Stimulated activated CD4-positive, alpha-beta T cell treated with anti-CD3 and anti-CD28 coated beads, Interleukin-12 subunit alpha, Interleukin-12 subunit beta, amount 100 ng/mL, for 24 hours (primary cell): Measurements from ENCODE around the gene VWA2.

Source experiments
- DNase-seq, 2 experiments: peaks; one replicate each; pipeline ENCODE4 v3.0.0-alpha.2; 2020; ENCODE audit warnings: low read depth in 2 of 2

VWA2 gene

DNA sequence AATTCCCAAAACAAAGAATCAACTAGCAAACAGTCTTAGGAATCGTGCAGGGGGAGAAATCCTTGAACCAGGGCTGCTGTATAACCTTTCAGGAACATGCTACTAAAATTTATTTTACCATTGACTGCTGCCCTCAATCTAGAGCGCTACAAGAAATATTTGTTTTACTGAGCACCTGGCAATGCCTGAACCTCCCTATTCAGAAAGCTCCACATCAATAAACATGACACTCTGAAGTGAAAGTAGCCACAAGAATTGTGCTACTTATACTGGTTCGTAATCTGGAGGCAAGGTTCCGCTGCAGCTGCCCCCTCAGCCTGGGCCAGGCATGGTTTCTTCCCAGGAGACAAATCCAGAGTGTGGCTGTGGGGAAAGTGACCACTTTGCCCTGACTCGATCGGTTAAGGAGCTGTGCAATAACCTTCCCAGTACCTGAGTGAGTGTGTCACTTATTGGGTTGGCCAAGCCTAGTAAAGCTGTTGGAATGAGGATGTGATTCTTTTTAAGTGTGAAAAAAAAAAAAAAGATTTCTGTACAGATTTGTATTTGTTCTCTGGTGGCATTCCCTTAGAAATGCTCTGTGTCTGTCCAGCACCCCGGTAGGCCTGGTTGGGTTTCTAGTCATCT lies 7.7 kb downstream of the VWA2 start:
- no peak for DNase-seq

DNA sequence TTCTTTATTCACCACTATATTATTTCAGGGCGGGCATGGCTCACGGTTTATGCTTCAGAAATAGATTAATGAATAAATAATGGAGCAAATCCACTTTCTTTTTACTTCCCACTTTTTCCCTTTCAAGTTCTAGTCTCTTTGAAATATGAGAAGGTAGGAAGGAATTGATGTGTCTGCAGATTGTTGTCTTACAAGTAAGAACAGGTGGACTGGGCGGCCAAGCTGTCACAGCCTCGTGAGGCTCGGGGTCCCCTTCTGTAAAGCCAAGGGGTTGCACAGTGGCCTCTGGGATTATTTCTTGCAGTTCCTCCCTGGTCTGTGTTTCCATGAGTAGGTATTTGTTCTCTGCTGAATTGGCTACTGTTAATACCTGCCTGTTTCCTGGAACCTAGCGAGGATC lies 11.2 kb downstream of the VWA2 start:
- no peak for DNase-seq

DNA sequence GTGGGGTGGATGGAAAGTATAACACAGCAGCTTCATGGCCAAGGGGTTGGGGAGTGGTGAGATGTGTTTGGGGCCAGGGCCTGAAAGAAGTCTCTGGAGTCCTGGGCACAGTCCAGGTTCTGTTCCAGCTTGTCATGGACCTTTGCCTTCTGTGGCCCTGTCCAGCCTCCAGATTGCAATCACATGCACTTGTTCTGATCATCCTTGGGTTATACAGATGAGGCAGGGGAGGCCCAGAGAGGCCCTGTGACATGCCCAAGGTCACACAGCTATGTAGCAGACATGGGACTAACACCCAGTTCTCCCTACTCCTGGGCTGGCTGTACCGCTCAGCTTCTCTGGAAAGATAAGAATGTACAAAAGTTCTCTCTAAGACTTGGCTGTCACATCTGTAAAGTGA lies 11.7 kb downstream of the VWA2 start:
- DNase-seq = no peak

DNA sequence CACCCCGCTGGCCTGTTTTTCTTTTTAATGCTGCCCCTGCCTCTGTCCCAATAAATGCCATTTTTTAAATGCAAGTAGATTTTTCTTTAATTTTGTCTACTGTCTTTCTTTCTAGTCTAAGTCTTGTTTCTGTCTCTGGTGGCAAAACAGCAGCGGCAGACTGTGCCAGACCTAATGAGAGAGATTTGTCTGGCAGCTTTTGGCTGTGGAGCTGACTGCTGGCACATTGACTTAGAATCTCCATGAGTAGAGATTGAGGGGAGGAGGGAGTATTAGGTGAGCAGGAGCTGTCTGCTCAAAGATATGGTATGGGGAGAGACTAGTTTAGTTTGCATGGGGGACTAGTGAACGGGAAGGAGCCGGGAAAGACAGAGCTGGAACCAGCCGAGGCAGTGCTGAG lies 13.0 kb downstream of the VWA2 start:
- no peak for DNase-seq

DNA sequence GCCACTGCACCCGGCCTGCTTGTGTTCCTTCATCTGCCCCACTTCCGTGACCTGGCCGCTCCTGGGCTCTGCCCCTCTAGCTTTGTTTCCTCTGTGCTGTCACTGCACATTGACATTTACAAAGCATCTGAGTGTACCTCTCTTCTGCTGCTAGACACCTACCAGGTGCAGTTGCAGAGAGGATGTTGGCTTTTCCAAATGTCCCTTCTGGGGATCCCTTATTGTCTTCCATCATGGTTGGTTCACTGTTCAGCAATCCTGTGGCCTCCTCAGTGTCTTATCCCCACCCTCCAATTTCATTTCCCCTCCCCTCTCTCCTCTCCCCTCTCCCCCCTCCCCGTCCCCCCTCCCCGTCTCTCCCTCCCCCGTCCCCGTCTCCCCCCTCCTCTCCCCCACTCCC lies 13.8 kb downstream of the VWA2 start:
- DNase-seq = no peak

DNA sequence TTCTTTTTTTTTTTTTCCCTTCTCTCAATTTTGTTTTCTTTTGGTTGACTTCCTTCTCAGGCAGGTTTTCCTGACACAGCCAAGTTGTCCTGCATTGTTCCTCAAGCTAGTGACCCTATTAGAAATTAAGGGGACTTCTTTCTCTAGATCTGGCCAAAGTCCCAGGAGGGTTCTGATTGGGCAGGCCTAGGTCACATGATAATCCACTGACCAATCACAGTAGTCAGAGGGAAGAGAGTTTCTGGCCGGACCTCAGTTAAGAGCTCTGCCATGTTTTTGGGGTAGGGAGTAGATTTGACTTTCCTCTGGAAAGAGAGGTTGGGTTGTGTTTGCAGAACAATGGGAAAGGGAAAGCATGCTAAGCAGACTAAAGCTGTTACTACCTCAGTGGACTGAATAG lies 16.2 kb downstream of the VWA2 start:
- DNase-seq = no peak

DNA sequence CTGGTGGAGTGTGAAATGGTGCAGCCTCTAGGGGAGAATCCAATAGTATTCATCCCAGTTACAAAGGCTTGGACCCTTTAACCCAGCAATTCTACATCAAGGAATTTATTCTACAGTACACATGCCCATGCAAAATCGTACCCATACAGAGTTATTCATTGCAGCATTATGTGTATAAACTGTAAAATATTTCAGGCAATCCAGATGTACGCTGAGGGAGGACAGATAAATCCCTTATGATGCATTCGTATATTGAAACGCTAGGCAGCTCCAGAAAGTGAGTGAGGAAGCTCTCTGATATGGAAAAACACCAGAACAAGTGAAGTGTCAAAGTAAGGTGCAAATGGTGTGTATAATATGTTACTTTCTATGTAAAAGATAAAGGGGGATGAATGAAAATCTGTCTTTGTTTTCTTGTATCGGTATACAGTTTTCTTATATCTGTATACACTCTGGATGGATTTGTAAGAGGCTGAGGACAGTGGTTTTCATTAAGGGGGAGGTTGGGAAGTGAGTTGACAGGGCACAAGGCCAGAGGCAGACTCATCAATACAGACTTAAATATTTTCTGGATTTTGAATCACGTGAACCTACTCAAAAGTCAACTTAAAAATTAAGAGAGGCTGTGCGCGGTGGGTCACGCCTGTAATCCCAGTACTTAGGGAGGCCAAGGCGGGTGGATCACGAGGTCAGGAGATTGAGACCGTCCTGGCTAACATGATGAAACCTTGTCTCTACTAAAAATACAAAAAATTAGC lies 17.1 kb downstream of the VWA2 start:
- DNase-seq = no peak

DNA sequence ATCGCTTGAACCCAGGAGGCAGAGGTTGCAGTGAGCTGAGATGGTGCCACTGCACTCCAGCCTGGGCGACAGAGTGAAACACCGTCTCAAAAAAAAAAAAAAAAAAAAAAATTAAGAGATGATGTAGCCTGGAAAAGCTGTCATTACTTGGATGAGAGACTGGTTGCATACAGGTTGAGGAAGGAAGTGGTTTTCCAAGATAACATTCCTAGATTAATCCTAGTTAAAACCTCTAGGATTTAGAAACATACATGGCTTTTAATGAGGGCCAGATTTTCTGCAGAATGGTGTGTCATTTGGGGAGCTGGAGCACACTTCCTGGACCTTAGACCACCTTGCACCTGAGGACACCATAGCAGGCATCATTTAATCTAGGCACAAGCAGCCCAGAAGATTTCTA lies 17.8 kb downstream of the VWA2 start:
- DNase-seq = no peak

DNA sequence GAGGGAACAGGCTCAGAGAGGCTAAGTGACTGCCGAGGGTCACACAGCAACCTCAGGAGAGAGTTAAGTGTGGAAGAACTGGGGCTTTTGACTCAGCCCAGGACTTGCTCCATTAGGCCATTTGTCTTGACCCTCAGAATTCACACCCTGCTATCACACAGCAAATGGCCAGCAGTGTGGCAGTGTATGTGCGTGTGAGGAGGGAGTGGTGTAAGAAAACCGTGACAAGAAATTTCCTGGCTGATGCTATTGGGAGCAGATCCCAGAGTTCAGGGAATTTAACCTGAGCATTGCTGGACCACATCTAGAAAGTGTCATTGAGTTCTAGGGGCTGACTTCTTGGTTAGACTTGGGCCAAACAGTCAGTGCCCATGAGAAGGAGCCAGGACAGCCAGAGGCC lies 18.4 kb downstream of the VWA2 start:
- DNase-seq = no peak

DNA sequence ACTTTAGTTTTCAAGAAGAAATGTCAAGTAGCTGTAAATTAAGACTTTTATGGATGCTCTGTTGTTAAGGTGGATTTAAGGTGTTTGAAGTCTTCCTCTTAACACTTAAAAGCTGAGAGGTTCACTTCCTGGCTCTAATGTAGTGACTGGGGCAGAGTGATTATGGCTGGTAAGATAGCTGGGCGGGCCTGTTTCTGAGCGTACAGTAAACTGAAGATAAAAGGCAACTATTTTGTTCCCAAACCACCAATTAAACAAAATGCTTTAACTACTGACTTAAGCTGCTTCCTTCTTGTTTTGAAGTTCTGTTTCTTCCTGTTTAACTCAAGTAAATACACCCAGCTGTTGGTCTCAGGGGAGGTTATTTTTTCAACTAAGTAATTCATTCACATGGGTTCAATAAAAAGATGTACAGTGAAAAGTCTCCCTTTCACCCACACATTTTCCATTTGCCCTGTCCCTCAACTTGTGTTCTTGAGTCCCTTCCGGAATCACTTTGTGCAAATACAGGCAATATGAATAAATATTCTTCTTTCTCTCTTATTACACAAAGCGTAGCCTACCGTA lies 19.3 kb downstream of the VWA2 start:
- no peak for DNase-seq

DNA sequence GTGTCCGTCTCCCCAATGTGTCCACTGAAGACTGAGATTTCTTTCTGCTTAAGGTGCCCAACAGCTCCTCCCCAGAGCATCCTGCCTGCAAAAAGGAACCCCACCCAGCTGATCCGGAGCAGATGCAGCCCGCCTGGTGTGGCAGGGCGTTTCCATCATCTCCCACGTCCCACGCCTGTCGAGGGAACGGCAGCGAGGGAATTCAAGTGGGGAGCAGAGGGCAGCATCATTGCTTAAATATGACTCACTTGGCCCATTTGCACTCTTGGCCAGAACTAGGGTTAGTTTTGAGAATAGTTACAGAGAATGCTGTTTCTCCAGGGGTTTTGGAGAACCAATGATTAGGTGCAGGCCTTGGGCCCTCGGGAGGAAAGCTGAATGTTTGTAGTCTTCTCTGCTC lies 20.8 kb downstream of the VWA2 start:
- no peak for DNase-seq

DNA sequence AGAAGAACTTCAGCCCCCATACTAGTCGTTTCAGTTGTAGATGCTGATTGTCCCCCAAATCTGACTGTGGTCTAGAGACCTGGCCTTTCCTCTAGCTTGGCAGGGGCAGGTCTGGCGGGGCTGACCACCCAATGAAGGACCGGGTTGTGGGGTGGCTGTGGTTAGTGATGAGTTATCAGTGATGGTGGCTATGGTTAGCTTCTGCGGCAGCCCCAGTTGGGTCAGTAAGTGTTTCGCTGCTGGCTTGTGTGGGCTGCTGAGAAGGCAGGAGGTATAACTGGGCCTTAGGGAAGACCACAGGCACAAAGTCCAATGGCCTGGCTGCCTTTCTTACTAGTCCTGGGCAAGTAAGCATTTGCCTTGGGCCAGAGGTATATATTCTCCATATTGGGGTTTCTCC lies 21.3 kb downstream of the VWA2 start:
- no peak for DNase-seq

DNA sequence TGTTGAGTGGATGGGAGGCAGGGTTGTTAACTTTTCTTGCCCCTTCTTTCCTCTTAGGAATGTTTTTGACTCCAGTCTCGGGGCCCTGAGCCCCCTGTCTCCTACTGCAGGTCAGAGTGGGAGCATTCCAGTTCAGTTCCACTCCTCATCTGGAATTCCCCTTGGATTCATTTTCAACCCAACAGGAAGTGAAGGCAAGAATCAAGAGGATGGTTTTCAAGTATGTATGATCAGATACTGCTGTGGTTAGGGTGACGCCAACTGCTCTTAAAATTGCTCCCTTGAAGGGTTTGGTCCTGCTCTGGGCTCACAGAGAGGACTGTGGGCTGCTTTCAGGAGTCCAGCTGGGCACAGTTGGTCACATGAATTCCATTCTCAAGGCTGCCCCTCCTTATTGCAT lies 22.0 kb downstream of the VWA2 start:
- DNase-seq = no peak

DNA sequence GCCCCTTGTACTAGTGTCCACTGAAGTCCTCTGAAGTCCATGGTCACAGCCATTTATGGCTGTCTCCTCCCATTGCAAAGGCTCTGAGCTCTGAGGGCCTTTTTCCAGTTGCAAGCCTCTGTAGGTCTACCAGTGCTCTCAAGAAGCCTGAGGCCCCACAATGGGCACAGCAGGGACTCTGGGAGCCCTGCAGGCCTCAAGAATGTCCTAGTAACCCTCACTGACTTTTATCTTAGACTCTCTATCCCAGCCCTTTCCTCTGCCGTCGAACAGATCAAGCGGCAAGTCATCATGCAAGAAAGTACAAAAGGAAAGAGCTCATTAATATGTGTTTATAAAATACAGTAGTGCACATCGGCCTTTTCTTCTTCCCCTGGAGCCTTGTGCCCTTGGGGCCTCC lies 23.4 kb downstream of the VWA2 start:
- no peak for DNase-seq

DNA sequence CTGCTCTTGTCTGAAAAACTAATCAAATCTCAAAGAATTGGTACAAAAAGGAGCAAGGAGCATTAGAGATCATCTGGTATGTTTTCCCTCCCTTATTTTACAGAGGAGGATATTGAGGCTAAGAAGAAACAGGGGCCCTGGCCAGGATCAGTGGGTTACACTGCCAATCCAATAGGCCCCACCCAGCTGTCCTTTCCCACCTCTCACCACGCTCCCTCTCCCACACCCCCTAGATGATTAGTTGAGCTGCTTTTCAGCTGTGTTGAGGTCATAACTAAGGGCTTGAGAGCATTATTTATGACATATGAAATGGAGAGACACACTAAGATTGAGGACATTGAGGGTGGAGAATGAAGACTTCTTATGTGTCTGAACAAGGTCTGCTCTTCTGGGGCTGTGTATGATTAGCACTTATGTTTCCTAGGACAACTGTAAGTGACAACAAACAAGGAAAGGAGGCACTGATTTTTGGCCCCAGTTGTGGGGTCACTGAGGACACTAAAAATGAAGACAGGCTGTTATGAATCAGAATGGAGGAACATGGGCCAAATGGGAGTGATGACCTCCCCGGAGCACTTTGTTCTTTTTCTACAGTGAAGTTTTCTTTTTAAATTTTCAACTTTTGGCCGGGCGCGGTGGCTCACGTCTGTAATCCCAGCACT lies 26.5 kb downstream of the VWA2 start:
- no peak for DNase-seq

DNA sequence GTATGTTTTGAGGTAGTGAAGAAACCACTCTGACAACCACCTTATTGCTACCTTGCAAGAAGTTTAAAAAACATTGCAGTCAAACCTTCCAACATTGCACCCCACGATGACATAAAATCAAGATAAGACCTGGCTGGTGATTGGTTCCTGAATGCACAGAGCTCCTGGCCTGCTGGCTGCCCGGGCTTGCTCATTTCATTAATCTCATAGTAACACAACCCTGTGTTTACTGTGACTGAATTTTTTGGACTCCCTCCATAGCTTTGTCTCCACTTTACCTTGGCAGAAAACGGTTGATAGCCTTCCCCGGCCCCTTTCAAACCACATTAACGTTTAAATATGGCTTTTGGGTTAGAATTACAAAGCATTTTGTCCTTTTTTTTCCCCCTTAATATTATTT lies 27.5 kb downstream of the VWA2 start:
- DNase-seq = no peak

DNA sequence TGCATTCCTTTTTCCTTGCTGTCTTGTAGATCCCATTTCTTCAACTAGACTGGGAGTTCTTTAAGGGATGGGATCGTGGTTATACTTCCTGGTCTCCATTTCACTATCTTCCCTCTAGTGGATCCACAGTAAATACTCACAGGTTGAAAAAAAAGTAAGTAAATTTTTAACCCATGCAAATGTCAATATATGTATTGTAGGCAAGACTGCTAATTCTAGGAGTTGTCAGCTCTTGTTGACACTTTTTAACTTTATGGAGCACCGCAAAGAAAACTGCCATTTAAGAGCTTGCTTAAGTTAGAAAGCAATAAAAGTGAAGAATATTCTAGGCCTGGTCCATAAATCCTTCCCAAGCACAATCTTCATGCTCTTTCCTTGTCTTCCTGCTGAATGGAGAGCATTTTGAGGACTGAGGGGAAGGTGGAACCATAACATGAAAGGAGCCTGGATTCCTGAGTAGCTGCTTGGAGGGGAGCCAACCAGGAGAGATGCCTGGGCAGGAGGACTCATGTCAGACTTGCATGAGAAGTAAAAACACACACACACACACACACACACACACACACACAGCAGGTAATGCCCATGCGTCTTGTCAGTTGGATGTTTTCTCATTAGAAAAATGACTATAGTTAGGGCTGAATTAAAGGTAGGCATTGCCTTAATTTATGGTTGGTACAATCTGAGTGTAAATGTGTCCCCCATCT lies 32.2 kb downstream of the VWA2 start:
- DNase-seq = no peak

DNA sequence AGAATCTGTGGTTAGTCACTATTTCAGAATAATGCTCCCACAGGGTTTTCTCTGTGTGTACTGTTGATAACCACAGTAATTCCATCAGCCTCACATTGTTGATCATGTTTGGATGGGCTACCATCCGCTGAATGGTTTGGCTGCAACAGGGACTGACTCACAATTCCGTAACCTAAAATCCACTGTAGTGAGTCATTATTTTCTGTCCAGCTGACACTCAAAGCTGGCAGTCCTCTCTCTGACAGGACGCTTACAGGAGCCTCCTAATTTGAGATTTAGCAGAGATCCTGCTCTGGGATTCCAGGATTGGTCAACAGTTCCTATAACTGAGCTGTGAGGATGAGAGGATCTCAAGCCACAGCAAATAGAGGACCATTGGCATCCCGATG lies 32.7 kb downstream of the VWA2 start:
- DNase-seq = no peak

DNA sequence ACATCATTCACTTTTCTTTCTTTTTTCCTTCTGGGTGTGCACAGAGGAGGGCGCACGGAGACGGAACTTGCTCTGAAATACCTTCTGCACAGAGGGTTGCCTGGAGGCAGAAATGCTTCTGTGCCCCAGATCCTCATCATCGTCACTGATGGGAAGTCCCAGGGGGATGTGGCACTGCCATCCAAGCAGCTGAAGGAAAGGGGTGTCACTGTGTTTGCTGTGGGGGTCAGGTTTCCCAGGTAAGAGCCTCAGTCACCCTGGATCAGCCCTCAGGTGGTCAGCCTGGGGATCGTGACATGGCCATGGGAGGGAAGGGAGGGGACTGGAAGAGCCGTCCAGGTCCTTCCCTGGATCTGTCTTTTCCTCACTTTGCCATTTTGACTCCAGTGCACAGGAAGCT lies 33.6 kb downstream of the VWA2 start:
- DNase-seq = no peak

DNA sequence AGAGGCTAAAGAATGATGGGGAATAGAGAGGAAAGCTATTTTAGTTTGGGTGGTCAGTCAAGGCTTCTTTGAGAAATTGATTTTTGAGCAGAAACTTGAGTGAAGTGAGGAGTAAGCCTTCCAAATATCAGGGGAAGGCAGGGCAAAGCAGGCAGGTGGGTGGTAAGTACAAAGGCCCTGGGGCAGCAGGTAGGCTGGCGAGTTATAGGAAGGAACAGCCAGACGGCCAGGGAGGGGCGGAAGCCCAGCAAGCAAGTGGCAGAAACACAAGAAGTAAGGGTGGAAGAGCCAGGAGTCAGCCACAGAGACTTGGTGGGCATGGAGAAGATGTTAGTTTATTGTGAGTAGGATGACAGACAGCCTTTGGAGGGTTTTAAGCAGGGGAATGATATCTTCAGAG lies 34.9 kb downstream of the VWA2 start:
- DNase-seq = no peak

DNA sequence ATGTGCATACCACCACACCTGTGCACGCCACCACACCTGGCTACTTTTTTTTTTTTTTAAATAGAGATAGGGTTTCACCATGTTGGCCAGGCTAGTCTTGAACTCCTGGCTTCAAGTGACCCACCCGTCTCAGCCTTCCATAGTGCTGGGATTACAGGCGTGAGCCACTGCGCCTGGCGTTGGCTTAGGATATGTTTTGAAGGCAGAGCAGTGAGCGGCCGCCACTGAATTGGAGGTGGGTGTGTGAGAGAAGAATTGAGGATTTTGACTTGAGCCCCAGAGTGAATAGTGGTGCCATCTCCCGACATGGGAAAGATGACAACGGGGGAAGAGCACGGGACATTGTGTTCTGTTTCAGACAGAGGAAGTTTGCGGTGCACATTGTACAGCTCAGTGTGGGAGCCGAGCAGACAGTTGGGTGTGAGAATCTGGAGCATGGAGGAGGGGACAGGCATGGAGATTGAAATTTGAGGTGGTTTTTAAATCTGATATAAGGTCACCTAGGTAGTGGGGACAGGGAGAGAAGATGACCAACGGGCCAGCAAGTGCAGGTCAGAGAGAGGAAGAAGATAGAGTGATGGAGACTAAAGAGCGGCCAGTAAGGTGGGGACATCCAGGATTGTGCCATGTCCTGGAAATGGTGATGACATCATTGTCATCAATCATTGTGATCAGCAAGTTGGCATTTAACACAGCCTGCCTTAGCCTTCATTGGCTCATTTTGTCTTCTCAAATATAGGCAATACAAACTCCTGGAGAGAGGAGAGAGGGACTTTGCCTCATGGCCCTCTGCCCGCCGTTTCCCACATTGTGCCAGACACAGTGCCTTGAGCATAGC lies 35.8 kb downstream of the VWA2 start:
- no peak for DNase-seq

DNA sequence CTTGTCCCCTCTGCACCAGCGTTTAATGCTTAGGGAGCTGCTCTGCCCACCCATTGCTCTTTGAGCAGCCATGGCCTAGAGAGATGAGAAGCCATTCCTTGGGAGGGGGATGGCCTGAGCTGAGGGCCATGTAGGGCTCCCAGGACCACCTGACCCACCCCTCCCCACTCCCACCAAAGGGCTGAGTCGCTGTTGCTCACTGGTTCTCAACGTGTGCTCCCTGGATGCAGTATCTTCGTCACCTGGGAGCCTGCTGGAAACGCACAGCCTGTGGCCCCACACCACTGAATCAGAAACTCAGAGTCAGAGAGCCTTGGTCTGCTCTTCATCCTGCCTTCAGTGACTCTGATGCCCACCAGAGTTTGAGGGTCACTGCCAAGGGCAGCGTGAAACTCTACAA lies 37.0 kb downstream of the VWA2 start:
- DNase-seq = no peak
